ENCODE results near the gene GPR15LG. TPM values are rescaled to one million over a fixed set of nuclear protein-coding genes. Genes with fewer than 3 reads are reported as not detected.
"Not testable (repeated sequence)": the region's sequence is repeated elsewhere in the genome, so short reads cannot be mapped to it uniquely, and the experiment has no call there.

Gene GPR15LG
- total RNA-seq, 4 donors from 2014 or later = 132 to 352 (median 320) TPM

GRCh38 chr10:84177541-84178141, 4.0 kb downstream of the GPR15LG start:
- no peaks in the 10 kb centered on the region for H3K27me3 ChIP-seq
- H3K27ac ChIP-seq = peak overlapping the region; percentile 72 to 89 (median 80)
- DNase-seq = no peak
- TF ChIP-seq, protein P1, sequence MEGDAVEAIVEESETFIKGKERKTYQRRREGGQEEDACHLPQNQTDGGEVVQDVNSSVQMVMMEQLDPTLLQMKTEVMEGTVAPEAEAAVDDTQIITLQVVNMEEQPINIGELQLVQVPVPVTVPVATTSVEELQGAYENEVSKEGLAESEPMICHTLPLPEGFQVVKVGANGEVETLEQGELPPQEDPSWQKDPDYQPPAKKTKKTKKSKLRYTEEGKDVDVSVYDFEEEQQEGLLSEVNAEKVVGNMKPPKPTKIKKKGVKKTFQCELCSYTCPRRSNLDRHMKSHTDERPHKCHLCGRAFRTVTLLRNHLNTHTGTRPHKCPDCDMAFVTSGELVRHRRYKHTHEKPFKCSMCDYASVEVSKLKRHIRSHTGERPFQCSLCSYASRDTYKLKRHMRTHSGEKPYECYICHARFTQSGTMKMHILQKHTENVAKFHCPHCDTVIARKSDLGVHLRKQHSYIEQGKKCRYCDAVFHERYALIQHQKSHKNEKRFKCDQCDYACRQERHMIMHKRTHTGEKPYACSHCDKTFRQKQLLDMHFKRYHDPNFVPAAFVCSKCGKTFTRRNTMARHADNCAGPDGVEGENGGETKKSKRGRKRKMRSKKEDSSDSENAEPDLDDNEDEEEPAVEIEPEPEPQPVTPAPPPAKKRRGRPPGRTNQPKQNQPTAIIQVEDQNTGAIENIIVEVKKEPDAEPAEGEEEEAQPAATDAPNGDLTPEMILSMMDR (IDR thresholded peaks at IDR 0.05) = no peak
- no peak for TF ChIP-seq POLR2A (IDR thresholded peaks at IDR 0.05)
- intact Hi-C loops (cut with DNase I) = no loop called here
- no peak overlapping the region for H3K4me3 ChIP-seq
- H3K36me3 ChIP-seq = peaks cover 0 to 13% (median 0%) of the 10 kb centered on the region in 3 donors
- no peaks in the 10 kb centered on the region for H3K9me3 ChIP-seq
- peaks cover 17 to 84% (median 32%) of the 10 kb centered on the region in 3 donors for H3K4me1 ChIP-seq
- WGBS, 2 donors = 35 to 66% methylated on average over 3 to 5 of the region's 8 CpGs

- H3K27ac ChIP-seq = peak overlapping the region; percentile 72 to 89 (median 80)
- intact Hi-C loops (cut with DNase I) = no loop called here
- no peak for TF ChIP-seq POLR2A (IDR thresholded peaks at IDR 0.05)
- TF ChIP-seq, protein P1 (IDR thresholded peaks at IDR 0.05) = no peak
- no peak overlapping the region for H3K4me3 ChIP-seq
- no peaks in the 10 kb centered on the region for H3K9me3 ChIP-seq
- no peaks in the 10 kb centered on the region for H3K27me3 ChIP-seq
- peaks cover 0 to 13% (median 0%) of the 10 kb centered on the region in 3 donors for H3K36me3 ChIP-seq
- 73 to 78% methylated on average over 3 of the region's 3 CpGs for whole genome bisulfite sequencing, 2 donors
- no peak for DNase-seq
- peaks cover 12 to 79% (median 27%) of the 10 kb centered on the region in 3 donors for H3K4me1 ChIP-seq
These were observed 4.6 kb downstream of the GPR15LG start for GRCh38 chr10:84178160-84178609.

DNA sequence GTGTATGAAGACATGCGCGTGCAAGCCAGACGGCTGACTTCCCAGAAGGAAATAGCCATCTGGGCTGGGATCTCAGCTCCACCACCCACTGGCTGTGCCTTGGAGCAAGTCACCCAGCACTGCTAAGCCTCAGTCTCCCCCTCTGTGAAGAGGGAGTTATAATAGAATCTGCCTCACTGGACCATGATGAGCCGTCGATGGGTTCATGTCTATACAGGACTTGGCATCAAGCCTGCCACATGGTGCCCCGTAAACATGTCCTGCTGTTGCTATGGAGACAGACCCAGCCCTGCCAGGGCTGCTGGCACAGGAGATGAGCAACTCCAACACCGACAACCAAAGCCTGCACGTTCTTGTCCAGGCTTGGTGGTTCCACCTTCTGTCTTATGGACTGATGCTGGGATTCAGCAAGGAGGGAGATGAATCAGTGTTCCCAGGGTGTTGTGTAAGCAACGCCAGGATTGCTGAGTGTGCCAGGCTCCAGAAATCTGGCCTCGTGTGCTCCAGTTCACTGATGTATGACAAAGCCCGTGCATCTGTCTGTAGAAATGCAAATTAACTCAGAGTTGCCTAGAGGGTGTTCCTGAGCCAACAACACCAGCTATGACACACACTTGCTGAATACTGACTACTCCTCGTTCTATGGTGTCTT, 5.6 kb downstream of the GPR15LG start:
- Histone ChIP-seq H3K36me3 (peaks cover 0 to 13% (median 0%) of the 10 kb centered on the region in 3 donors), H3K4me1 (peaks cover 10 to 70% (median 26%) of the 10 kb centered on the region in 3 donors), H3K27me3 (no peaks in the 10 kb centered on the region), H3K4me3 (no peak overlapping the region), H3K27ac (peak overlapping the region; percentile 72 to 89 (median 82)), H3K9me3 (no peaks in the 10 kb centered on the region)
- TF ChIP-seq POLR2A (IDR thresholded peaks at IDR 0.05) = no peak
- TF ChIP-seq, protein P1 (IDR thresholded peaks at IDR 0.05) = no peak
- no peak for DNase-seq
- 28 to 43% methylated on average over 7 to 9 of the region's 12 CpGs for WGBS, 2 donors
- intact Hi-C loops (cut with DNase I) = no loop called here

GRCh38 chr10:84180386-84180785, 6.8 kb downstream of the GPR15LG start:
- H3K27me3 ChIP-seq; H3K9me3 ChIP-seq; intact Hi-C loops (cut with DNase I); H3K4me3 ChIP-seq; DNase-seq: not testable (repeated sequence)
- no CpG with 5 or more reads among the region's 22 CpGs for WGBS, 2 donors
- Histone ChIP-seq H3K4me1 (peaks cover 10 to 72% (median 29%) of the 10 kb centered on the region in 3 donors), H3K27ac (peak overlapping the region; percentile 53 to 79 (median 70)), H3K36me3 (peaks cover 0 to 13% (median 0%) of the 10 kb centered on the region in 3 donors)

DNA sequence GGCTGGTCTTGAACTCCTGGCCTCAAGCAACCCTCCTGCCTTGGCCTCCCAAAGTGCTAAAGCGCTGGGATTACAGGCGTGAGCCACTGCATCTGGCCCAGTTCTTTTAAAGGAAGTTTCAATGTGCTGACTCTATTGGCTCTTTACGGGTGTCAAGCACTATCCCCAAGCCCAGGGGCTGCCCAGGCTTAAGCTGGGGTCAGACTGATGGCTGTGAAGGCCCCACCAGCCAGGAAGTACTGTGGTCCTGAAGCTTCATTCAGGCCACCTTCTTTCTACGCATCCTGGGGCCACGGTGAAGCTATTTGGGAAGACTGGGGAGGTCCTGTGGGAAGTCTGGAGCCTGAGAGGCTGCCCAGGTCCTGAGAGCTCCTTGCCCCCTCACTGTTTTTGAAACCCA, 8.0 kb downstream of the GPR15LG start:
- Histone ChIP-seq H3K36me3 (peaks cover 0 to 12% (median 0%) of the 10 kb centered on the region in 3 donors), H3K27ac (peak overlapping the region in 1 of 4 donors; percentile 79), H3K4me3 (no peak overlapping the region), H3K27me3 (peaks cover 0 to 13% (median 0%) of the 10 kb centered on the region in 4 donors), H3K4me1 (peaks cover 10 to 61% (median 17%) of the 10 kb centered on the region in 3 donors), H3K9me3 (no peaks in the 10 kb centered on the region)
- DNase-seq = no peak
- intact Hi-C loops (cut with DNase I) = no loop called here
- WGBS, 2 donors = 82 to 100% methylated on average over 2 to 3 of the region's 5 CpGs
- TF ChIP-seq, protein P1 (IDR thresholded peaks at IDR 0.05) = no peak
- TF ChIP-seq POLR2A (IDR thresholded peaks at IDR 0.05) = no peak
